D721Med (cell line): Measurements from ENCODE around the gene SCNN1A.
"Not testable (repeated sequence)": the region's sequence is repeated elsewhere in the genome, so short reads cannot be mapped to it uniquely, and the experiment has no call there.

ENCODE experiments used
- DNase-seq: peaks from one replicate; pipeline ENCODE4 v3.0.0; 2011; ENCODE audit warnings: low spot score; ENCODE audit not compliant: insufficient read length
- FAIRE-seq: peaks from 2 replicates; lab custom pipeline; 2011; peaks lifted over from hg19 to GRCh38; lab: Jason Lieb, UNC
- TF ChIP-seq, protein P1 (sequence below): IDR thresholded peaks from 2 replicates; pipeline ENCODE4 v1.5.1; 2012; ENCODE audit warnings: mild to moderate bottlenecking, control low read depth; ENCODE audit not compliant: insufficient read depth; ENCODE audit errors: missing control alignments

Gene SCNN1A

DNA sequence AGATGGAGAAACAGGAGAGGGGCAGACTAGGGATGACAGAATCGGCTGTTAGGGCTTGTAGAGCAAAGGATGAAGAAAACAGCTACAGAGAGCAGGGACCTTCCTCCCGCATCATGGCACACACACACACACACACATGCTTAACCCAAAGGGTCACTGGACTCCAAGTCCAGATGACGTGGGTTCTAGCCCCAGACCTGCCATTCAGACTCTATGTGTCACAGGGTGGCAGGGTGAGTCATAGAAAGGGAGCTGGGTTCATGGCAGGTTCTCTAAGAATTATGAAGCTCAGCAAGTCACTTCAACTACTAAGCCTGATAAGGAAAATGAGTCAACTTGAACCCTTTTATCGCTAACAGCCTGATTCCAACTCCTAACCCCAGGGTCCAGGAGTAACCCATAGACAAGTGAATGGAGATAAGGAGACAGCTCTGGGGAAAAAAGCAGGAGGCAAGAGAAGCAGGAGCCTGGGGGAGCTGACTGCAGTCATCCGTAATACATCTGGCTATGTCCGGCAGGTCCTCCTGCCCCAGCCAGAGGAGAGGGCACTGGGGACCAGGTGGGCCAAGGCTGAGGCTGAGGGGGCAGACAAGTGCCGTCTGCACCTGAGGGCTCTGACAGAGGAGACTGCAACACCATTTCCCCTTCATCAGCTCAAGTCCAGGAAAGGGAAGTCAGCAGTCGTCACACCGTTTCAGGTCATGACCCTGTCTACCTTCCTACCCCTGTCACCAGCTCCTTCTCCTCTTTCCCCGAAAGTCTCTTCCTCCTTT is 29.9 kb downstream of the SCNN1A start:
- TF ChIP-seq, protein P1, sequence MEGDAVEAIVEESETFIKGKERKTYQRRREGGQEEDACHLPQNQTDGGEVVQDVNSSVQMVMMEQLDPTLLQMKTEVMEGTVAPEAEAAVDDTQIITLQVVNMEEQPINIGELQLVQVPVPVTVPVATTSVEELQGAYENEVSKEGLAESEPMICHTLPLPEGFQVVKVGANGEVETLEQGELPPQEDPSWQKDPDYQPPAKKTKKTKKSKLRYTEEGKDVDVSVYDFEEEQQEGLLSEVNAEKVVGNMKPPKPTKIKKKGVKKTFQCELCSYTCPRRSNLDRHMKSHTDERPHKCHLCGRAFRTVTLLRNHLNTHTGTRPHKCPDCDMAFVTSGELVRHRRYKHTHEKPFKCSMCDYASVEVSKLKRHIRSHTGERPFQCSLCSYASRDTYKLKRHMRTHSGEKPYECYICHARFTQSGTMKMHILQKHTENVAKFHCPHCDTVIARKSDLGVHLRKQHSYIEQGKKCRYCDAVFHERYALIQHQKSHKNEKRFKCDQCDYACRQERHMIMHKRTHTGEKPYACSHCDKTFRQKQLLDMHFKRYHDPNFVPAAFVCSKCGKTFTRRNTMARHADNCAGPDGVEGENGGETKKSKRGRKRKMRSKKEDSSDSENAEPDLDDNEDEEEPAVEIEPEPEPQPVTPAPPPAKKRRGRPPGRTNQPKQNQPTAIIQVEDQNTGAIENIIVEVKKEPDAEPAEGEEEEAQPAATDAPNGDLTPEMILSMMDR = no peak
- DNase-seq = no peak
- no peak for FAIRE-seq

DNA sequence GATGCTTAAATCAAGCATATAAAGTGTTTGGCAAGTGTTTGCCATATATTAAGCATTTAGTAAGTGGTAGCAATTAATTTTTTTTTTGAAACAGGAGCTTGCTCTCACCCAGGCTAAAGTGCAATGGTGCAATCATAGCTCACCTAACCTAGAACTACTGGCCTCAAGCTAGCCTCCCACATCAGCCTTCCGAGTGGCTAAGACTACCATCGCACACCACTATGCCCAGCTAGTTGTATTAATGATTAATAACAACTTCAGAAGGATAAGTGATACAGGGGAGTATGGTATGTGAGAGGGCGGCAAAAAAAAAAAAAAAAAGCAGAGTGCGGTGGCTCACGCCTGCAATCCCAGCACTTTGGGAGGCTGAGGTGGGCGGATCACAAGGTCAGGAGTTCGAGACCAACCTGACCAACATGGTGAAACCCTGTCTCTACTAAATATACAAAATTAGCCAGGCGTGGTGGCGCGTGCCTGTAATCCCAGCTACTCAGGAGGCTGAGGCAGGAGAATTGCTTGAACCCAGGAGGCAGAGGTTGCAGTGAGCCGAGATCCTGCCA is 31.2 kb downstream of the SCNN1A start:
- FAIRE-seq, DNase-seq: not testable (repeated sequence)

DNA sequence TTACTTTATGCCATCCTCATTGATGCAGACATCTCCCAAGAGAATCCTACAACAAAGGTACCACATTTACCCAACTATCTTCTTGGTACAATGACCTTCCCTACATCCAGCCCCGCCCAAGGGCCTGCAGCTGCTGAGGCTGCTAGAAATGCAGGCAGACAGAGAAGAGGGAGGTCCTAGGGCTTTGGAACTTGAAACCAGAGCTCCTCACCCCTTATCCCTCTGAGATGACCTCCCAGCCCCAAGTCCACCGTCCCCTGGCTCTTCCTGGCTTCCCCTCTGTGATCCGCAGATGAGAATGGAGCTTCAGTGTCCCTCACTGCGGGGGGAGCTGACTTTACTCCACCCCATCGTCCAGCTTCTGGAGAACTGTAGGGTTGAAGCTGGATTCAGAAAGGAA is 31.8 kb downstream of the SCNN1A start:
- TF ChIP-seq, protein P1 = no peak
- no peak for FAIRE-seq
- no peak for DNase-seq

DNA sequence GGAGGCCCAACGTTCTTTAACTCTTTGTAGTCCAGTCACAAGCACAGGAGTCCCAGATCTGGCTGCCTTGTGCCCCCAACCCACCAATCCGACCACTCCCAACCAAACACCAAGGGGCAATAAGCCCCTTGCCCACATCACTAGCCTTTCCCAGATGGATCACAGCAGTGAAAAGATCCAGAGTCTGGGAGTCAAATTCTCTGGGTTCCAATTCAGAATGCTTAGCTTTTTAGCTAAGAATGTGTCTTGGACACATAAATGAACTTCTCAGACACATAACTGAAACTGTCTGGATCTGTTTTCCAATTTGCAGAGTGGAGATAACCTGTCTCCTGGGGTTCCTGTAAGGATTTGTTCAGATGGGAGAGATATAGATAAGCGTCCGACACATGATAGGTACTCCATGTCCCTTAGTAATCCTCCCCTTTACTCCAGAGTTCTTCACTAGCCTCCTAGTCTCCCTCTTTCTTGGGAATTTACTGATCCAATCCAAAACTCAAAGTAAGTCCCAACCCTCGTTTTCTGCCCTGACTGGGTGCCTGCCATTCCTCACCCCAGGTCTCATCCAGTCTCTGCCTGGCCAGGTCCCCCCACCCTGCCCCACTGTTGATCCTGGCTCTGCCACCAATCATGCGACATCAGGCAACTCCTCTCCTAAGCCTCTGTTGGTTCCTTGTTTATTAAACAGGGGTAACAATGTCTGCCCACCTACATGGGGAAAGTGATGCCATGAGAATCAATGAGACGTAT is 33.0 kb downstream of the SCNN1A start:
- FAIRE-seq = no peak
- TF ChIP-seq, protein P1 = no peak
- DNase-seq = no peak

DNA sequence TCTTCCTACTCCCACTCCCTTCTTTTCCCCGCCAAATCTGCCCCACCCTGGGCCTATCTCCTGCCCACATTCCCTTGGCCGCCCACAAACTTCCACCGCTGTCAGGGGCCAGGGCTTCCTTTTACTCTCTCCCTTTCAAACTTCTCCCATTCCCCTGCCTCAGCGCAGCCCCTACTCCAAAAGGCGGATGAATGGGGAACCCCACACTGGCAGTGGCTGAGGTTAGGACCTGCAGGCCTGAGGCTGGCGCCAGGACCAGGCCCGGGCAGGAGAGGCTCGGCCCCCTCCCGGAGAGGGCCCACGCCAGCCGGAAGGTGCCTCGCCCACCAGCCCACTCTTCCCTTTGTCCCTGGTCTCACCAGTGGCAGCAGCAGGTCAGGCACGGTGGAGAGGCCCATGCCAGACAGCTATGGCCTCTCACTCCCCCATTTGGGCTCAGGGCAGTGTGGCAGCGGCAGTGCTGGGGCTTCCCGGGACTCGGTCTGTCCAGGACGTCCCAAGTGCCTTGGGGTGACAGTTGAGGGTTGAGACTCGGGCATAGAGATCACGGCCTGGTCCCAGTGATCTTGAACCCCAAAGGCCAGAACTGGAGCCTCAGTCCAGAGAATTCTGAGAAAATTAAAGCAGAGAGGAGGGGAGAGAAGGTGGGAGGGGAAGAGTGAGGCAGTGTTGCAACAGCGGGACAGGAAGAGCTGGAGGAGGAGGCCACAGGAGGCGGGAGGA is 33.8 kb downstream of the SCNN1A start, which contains the start of gene TNFRSF1A:
TSS of gene TNFRSF1A (minus strand) at position 660 of the 723 bp plus-strand sequence. CDS start at position 398, 262 bp downstream.
- TF ChIP-seq, protein P1 = no peak
- DNase-seq (no peak), FAIRE-seq (no peak)

DNA sequence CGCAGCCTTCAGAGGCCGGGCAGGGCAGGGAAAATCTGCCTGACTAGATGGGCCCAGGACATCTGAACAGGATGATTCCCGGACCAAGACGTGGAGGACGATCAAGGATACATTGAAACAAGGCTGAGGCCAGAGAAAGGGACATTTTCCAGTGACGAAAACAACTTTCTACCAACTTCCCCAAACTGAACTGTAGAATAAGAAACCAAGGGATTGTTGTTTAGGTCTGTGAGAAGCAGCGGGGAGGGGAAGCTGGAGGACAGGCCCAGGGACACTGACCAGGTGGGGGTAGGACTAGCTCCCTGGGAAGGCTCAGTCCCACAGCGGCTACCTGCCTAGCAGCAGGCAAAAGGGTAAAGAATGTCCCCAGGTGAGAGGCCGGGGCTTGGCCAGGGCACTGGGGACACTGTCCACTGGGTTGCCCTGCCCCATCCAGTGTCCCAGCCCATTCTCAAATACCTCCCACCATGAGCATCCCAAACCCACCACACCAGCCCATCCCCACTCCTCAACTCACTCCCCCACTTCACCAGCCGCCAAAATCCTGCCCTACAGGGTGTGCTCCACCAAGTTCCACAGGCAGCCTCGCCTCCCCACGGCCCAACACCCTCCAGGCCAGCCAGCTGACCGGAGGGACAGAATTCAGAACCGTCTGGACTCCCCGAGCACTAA is 34.5 kb downstream of the SCNN1A start:
- DNase-seq (no peak), FAIRE-seq (no peak)
- TF ChIP-seq, protein P1 = no peak
